H9 (cell line): ENCODE results near the gene TRIB2. TPM values are rescaled to one million over a fixed set of nuclear protein-coding genes. Genes with fewer than 3 reads are reported as not detected.
"Not testable (repeated sequence)": the region's sequence is repeated elsewhere in the genome, so short reads cannot be mapped to it uniquely, and the experiment has no call there.

Experiments used
- DNase-seq: peaks from one replicate; pipeline ENCODE4 v3.0.0-alpha.2; 2017
- H2AFZ ChIP-seq: one replicate; pipeline ENCODE4 v1.6.1; 2013; ENCODE audit warnings: mild to moderate bottlenecking, low read length, control low read depth, moderate library complexity
- H2AK5ac ChIP-seq: 2 replicates; pipeline ENCODE4 v1.6.1; 2013; ENCODE audit warnings: low read length, control low read depth, mixed read lengths; ENCODE audit not compliant: insufficient read length
- H2BK120ac ChIP-seq: one replicate; pipeline ENCODE4 v1.6.1; 2013; ENCODE audit warnings: low read depth, mild to moderate bottlenecking, low read length, control low read depth, inconsistent platforms; ENCODE audit not compliant: poor library complexity, severe bottlenecking
- H2BK12ac ChIP-seq: 2 replicates; pipeline ENCODE4 v1.6.1; 2013; ENCODE audit warnings: low read length, control low read depth, mixed read lengths, low read depth; ENCODE audit not compliant: insufficient read length
- H2BK15ac ChIP-seq: 2 replicates; pipeline ENCODE4 v1.6.1; 2013; ENCODE audit warnings: low read depth, low read length, control low read depth
- H2BK20ac ChIP-seq: one replicate; pipeline ENCODE4 v1.6.1; 2013; ENCODE audit warnings: low read depth, mild to moderate bottlenecking, low read length, control low read depth, inconsistent platforms; ENCODE audit not compliant: poor library complexity, severe bottlenecking
- H2BK5ac ChIP-seq: 2 replicates; pipeline ENCODE4 v1.6.1; 2013; ENCODE audit warnings: low read length, control low read depth, mixed read lengths; ENCODE audit not compliant: insufficient read length
- H3K14ac ChIP-seq: 2 replicates; pipeline ENCODE4 v1.6.1; 2013; ENCODE audit warnings: low read length, control low read depth; ENCODE audit not compliant: insufficient read depth
- H3K18ac ChIP-seq: 2 replicates; pipeline ENCODE4 v1.6.1; 2013; ENCODE audit warnings: low read depth, mild to moderate bottlenecking, mixed read lengths, low read length, control low read depth; ENCODE audit not compliant: insufficient read length
- H3K23ac ChIP-seq: 2 replicates; pipeline ENCODE4 v1.6.1; 2013; ENCODE audit warnings: low read length, control low read depth, mixed read lengths, low read depth; ENCODE audit not compliant: insufficient read length
- H3K23me2 ChIP-seq: 2 replicates; pipeline ENCODE4 v1.6.1; 2013; ENCODE audit warnings: low read depth, mild to moderate bottlenecking, mixed read lengths, low read length, control low read depth; ENCODE audit not compliant: insufficient read length, poor library complexity, severe bottlenecking
- H3K27ac ChIP-seq: 2 replicates; pipeline ENCODE4 v1.5.1; 2013; ENCODE audit warnings: low read length, control low read depth, mixed read lengths, low read depth; ENCODE audit not compliant: insufficient read length
- H3K27me3 ChIP-seq: 2 replicates; pipeline ENCODE4 v1.6.1; 2013; ENCODE audit warnings: low read length, control low read depth, inconsistent platforms; ENCODE audit not compliant: insufficient read depth
- H3K4ac ChIP-seq: 2 replicates; pipeline ENCODE4 v1.6.1; 2013; ENCODE audit warnings: low read depth, mild to moderate bottlenecking, control low read depth, inconsistent platforms, low read length, moderate library complexity
- H3K4me1 ChIP-seq: 2 replicates; pipeline ENCODE4 v1.6.1; 2013; ENCODE audit warnings: low read length, control low read depth, inconsistent platforms; ENCODE audit not compliant: insufficient read depth
- H3K4me2 ChIP-seq: 2 replicates; pipeline ENCODE4 v1.6.1; 2013; ENCODE audit warnings: low read length, control low read depth, mixed read lengths; ENCODE audit not compliant: insufficient read length, insufficient read depth
- H3K56ac ChIP-seq: 2 replicates; pipeline ENCODE4 v1.6.1; 2013; ENCODE audit warnings: low read depth, mild to moderate bottlenecking, mixed read lengths, low read length, control low read depth; ENCODE audit not compliant: insufficient read length
- H3K79me1 ChIP-seq: 2 replicates; pipeline ENCODE4 v1.6.1; 2013; ENCODE audit warnings: low read depth, mild to moderate bottlenecking, moderate library complexity, low read length, control low read depth, inconsistent platforms; ENCODE audit not compliant: insufficient read depth, poor library complexity, severe bottlenecking
- H3K79me2 ChIP-seq: 2 replicates; pipeline ENCODE4 v1.6.1; 2013; ENCODE audit warnings: low read length, control low read depth, inconsistent platforms; ENCODE audit not compliant: insufficient read depth
- H3K9ac ChIP-seq: 2 replicates; pipeline ENCODE4 v1.6.1; 2013; ENCODE audit warnings: low read length, control low read depth, mixed read lengths; ENCODE audit not compliant: insufficient read length; ENCODE audit errors: extremely low read depth
- H3K9me3 ChIP-seq: one replicate; pipeline ENCODE4 v1.6.1; 2013; ENCODE audit warnings: low read depth, low read length, inconsistent platforms; ENCODE audit not compliant: control insufficient read depth
- H3T11ph ChIP-seq: one replicate; pipeline ENCODE4 v1.6.1; 2013; ENCODE audit warnings: mild to moderate bottlenecking, low read length, control low read depth, inconsistent platforms
- H4K20me1 ChIP-seq: one replicate; pipeline ENCODE4 v1.6.1; 2013; ENCODE audit not compliant: control insufficient read depth, insufficient read length, insufficient read depth
- H4K5ac ChIP-seq: 2 replicates; pipeline ENCODE4 v1.6.1; 2013; ENCODE audit warnings: low read depth, mild to moderate bottlenecking, mixed read lengths, low read length, control low read depth; ENCODE audit not compliant: insufficient read length
- H4K8ac ChIP-seq: replicated peaks from 2 replicates; pipeline ENCODE4 v1.6.1; 2013; ENCODE audit warnings: low read length, control low read depth, mixed read lengths, low read depth; ENCODE audit not compliant: insufficient read length
- H4K91ac ChIP-seq: 2 replicates; pipeline ENCODE4 v1.6.1; 2013; ENCODE audit warnings: low read depth, mild to moderate bottlenecking, moderate library complexity, mixed read lengths, low read length, control low read depth; ENCODE audit not compliant: insufficient read length
- H3K27ac Mint-ChIP-seq, 3 experiments: 2 replicates in 2 of 3; 3 replicates in 1 of 3; pipeline ENCODE4 v1.8.0; 2020 to 2021; ENCODE audit warnings: mixed read lengths in 3 of 3, mild to moderate bottlenecking in 1 of 3, moderate library complexity in 1 of 3
- H3K27me3 Mint-ChIP-seq: 2 replicates; pipeline ENCODE4 v1.8.0; 2021; ENCODE audit warnings: low read depth, mild to moderate bottlenecking, moderate library complexity, mixed read lengths
- H3K36me3 Mint-ChIP-seq, 3 experiments: 2 replicates in 2 of 3; 3 replicates in 1 of 3; pipeline ENCODE4 v1.8.0; 2020 to 2021; ENCODE audit warnings: low read depth in 3 of 3, mixed read lengths in 3 of 3; ENCODE audit not compliant: insufficient read depth in 1 of 3
- H3K4me1 Mint-ChIP-seq, 2 experiments: 2 replicates each; pipeline ENCODE4 v1.8.0; 2020; ENCODE audit warnings: mixed read lengths in 2 of 2
- H3K4me3 Mint-ChIP-seq, 2 experiments: 2 replicates in 1 of 2; 3 replicates in 1 of 2; pipeline ENCODE4 v1.8.0; 2020 to 2021; ENCODE audit warnings: mild to moderate bottlenecking in 2 of 2, mixed read lengths in 2 of 2, moderate library complexity in 1 of 2
- H3K9me3 Mint-ChIP-seq, 2 experiments: 2 replicates in 1 of 2; 3 replicates in 1 of 2; pipeline ENCODE4 v1.8.0; 2020; ENCODE audit warnings: mild to moderate bottlenecking in 2 of 2, mixed read lengths in 2 of 2, moderate library complexity in 1 of 2
- WGBS: extraction: QIAGEN DNeasy Blood & Tissue Kit; methylation state at CpG from one replicate; pipeline ENCODE4 v1.1.7; 2013; ENCODE audit warnings: missing lambda C conversion rate, low lambda C conversion rate, mixed read lengths; ENCODE audit not compliant: insufficient read length; ENCODE audit errors: extremely low coverage; 5-methylcytosine and 5-hydroxymethylcytosine counted together
- total RNA-seq: library from RNA; stranded (reverse); gene quantifications from 2 replicates; pipeline ENCODE4 v1.2.1, GENCODE V29; 2021
- TF ChIP-seq, protein P1 (sequence below): fragments of 200-600 bp; sonication (generic); conservative IDR thresholded peaks from 3 replicates; pipeline ENCODE4 v1.8.0; 2021; ENCODE audit warnings: antibody characterized with exemption, mild to moderate bottlenecking

TRIB2 gene
- total RNA-seq, 1 experiment from 2014 or later = 41.9 TPM

- Histone ChIP-seq H3K4me1 (peaks cover 10% of the 10 kb centered on the region; the same call in 1 of the 2 replicates), H2AFZ (no peak overlapping the region), H4K91ac (no peak overlapping the region), H3K79me1 (no peaks in the 10 kb centered on the region), H3K79me2 (no peaks in the 10 kb centered on the region), H3K56ac (no peak overlapping the region), H3K27me3 (no peaks in the 10 kb centered on the region), H4K5ac (no peak overlapping the region), H2BK120ac (no peak overlapping the region), H4K20me1 (no peaks in the 10 kb centered on the region), H3K18ac (no peak overlapping the region), H3K9me3 (no peaks in the 10 kb centered on the region), H3K23ac (no peak overlapping the region), H3K14ac (no peak overlapping the region), H3K4ac (no peak overlapping the region), H3K27ac (no peak overlapping the region), H3K4me2 (no peak overlapping the region), H3K9ac (no peak overlapping the region), H4K8ac (no peak overlapping the region), H2BK20ac (no peak overlapping the region), H3T11ph (no peak overlapping the region), H3K23me2 (no peaks in the 10 kb centered on the region), H2BK15ac (no peak overlapping the region), H2BK5ac (no peak overlapping the region), H2AK5ac (no peak overlapping the region), H2BK12ac (no peak overlapping the region)
- no peaks in the 10 kb centered on the region; the same call in 1 of the 2 replicates for H3K27me3 Mint-ChIP-seq
- no peak for DNase-seq
- peaks cover 4 to 15% of the 10 kb centered on the region in 2 experiments; a peak in 4 of 5 replicates for H3K9me3 Mint-ChIP-seq
- TF ChIP-seq, protein P1, sequence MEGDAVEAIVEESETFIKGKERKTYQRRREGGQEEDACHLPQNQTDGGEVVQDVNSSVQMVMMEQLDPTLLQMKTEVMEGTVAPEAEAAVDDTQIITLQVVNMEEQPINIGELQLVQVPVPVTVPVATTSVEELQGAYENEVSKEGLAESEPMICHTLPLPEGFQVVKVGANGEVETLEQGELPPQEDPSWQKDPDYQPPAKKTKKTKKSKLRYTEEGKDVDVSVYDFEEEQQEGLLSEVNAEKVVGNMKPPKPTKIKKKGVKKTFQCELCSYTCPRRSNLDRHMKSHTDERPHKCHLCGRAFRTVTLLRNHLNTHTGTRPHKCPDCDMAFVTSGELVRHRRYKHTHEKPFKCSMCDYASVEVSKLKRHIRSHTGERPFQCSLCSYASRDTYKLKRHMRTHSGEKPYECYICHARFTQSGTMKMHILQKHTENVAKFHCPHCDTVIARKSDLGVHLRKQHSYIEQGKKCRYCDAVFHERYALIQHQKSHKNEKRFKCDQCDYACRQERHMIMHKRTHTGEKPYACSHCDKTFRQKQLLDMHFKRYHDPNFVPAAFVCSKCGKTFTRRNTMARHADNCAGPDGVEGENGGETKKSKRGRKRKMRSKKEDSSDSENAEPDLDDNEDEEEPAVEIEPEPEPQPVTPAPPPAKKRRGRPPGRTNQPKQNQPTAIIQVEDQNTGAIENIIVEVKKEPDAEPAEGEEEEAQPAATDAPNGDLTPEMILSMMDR = no peak
- no CpG with 5 or more reads among the region's 5 CpGs for WGBS
- H3K4me3 Mint-ChIP-seq = no peak overlapping the region
- peaks cover 0 to 3% (median 0%) of the 10 kb centered on the region in 3 experiments; a peak in 3 of 7 replicates for H3K36me3 Mint-ChIP-seq
- H3K4me1 Mint-ChIP-seq = peaks cover 16 to 22% of the 10 kb centered on the region in 2 experiments
- H3K27ac Mint-ChIP-seq = no peak overlapping the region; a peak in 1 of 7 replicates
Observed at GRCh38 chr2:12679550-12680072, 37.1 kb upstream of the TRIB2 start.

DNA sequence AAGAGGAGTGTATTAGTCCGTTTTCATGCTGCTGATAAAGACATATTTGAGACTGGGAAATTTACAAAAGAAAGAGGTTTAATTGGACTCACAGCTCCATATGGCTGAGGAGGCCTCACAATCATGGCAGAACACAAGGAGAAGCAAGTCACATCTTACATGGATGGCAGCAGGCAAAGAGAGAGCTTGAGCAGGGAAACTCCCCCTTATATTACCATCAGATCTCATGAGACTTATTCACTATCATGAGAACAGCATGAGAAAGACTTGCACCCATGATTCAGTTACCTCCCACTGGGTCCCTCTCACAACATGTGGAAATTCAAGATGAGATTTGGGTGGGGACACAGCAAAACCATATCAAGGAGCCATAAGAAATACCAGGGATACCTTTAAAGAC is 36.6 kb upstream of the TRIB2 start:
- no CpG with 5 or more reads among the region's 1 CpG for WGBS
- H3K27ac ChIP-seq, H2BK120ac ChIP-seq, H2BK20ac ChIP-seq, H3K36me3 Mint-ChIP-seq, H3K56ac ChIP-seq, H4K91ac ChIP-seq, H4K20me1 ChIP-seq, H3K18ac ChIP-seq, H3K4me2 ChIP-seq, H4K8ac ChIP-seq, H3K4ac ChIP-seq, H2AK5ac ChIP-seq, H3K27me3 ChIP-seq, H3K79me2 ChIP-seq, DNase-seq, H3K23ac ChIP-seq, H4K5ac ChIP-seq, H3K23me2 ChIP-seq, H2BK15ac ChIP-seq, H3K9me3 ChIP-seq, H2AFZ ChIP-seq, H3K4me3 Mint-ChIP-seq, H3K9ac ChIP-seq, H3K27ac Mint-ChIP-seq, H2BK12ac ChIP-seq, H3K79me1 ChIP-seq, H3K27me3 Mint-ChIP-seq, H2BK5ac ChIP-seq, H3K14ac ChIP-seq, H3T11ph ChIP-seq: not testable (repeated sequence)
- Mint-ChIP-seq H3K4me1 (peaks cover 22 to 27% of the 10 kb centered on the region in 2 experiments), H3K9me3 (peaks cover 4 to 15% of the 10 kb centered on the region in 2 experiments; a peak in 4 of 5 replicates)
- H3K4me1 ChIP-seq = peaks cover 12% of the 10 kb centered on the region; the same call in 1 of the 2 replicates
